ENCODE results near the gene NFIX. TPM values are rescaled to one million over a fixed set of nuclear protein-coding genes. Genes with fewer than 3 reads are reported as not detected.

Gene NFIX
- total RNA-seq, 6 experiments from 2014 or later = 20.3 to 40.0 (median 26.7) TPM

DNA sequence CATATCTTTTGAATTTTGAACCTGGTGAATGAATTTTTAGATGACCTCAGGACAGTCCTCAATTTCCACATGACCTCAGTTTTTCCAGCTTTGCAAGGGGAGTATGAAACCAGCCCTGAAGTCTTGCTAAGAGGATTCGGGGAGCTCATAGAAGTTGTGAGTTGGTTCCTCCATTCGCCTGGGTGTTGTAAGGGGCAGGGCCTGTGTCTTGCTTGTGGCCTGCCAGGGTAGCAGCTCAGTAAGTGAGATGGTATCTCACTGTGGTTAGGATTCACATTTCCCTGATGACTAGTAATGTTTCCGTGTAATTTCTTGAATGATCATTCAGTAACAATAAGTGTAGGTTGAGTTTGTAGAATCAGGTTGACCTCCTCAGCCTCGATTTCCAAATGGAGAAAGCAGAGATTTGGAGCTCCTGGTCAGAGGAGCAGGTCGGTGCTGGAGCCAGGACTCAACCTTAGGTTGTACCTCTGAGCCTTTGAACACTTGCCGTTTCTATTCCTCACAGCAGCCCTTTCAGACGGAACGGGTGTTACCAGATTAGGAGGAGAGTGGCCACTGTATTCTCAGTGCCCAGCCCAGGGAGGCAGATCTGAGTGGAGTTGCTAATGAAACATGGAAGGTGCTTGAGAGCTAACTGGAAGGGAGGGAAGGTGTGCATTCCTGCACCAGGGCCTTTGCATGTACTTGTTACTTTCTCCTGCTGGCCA is 137.4 kb downstream of the NFIX start:
- TF ChIP-seq, protein P1, sequence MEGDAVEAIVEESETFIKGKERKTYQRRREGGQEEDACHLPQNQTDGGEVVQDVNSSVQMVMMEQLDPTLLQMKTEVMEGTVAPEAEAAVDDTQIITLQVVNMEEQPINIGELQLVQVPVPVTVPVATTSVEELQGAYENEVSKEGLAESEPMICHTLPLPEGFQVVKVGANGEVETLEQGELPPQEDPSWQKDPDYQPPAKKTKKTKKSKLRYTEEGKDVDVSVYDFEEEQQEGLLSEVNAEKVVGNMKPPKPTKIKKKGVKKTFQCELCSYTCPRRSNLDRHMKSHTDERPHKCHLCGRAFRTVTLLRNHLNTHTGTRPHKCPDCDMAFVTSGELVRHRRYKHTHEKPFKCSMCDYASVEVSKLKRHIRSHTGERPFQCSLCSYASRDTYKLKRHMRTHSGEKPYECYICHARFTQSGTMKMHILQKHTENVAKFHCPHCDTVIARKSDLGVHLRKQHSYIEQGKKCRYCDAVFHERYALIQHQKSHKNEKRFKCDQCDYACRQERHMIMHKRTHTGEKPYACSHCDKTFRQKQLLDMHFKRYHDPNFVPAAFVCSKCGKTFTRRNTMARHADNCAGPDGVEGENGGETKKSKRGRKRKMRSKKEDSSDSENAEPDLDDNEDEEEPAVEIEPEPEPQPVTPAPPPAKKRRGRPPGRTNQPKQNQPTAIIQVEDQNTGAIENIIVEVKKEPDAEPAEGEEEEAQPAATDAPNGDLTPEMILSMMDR (IDR thresholded peaks at IDR 0.05) = no peak
- no peak for TF ChIP-seq POLR2A (IDR thresholded peaks at IDR 0.05)
- peaks cover 0 to 16% (median 8%) of the 10 kb centered on the region in 4 donors for H3K4me1 ChIP-seq
- WGBS (ENCODE audit: insufficient coverage, low coverage, low lambda C conversion rate, missing lambda C conversion rate) = 66% methylated on average over 7 of the region's 8 CpGs
- H3K9me3 ChIP-seq = no peaks in the 10 kb centered on the region
- H3K27ac ChIP-seq = no peak overlapping the region
- intact Hi-C loops (cut with DNase I) = no loop called here
- DNase-seq = no peak
- no peak for ATAC-seq
- H3K36me3 ChIP-seq = peaks cover 0 to 13% (median 2%) of the 10 kb centered on the region in 4 donors
- H3K4me3 ChIP-seq = no peak overlapping the region
- no peaks in the 10 kb centered on the region for H3K27me3 ChIP-seq

DNA sequence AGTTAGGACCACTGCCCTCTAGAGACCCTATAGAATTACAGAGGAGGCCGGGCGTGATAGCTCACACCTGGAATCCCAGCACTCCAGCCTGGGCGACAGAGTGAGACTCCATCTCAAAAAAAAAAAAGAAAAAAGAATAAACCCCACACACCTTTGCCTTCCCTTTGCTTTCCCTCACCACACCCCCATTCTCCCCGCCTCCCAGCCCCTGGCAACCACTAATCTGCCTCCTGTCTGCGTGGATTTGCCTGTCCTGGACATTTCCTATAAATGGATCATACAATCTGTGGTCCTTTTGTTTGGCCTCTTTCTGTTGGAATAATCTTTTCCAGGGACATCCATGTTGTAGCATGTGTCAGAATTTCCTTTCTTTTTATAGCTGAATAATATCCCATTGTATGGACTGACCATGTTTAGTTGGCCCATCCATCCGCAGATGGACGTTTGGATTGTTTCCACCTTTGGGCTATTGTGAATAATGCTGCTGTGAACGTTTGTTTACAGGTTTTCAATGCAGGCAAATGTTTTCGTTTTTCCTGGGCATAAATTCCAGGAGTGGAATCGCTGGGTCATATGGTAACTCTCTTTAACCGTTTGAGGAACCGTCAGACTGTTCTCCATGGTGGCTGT is 138.1 kb downstream of the NFIX start:
- Histone ChIP-seq H3K4me3 (no peak overlapping the region), H3K4me1 (peaks cover 0 to 10% (median 4%) of the 10 kb centered on the region in 4 donors), H3K27ac (no peak overlapping the region), H3K36me3 (peaks cover 0 to 18% (median 4%) of the 10 kb centered on the region in 4 donors), H3K9me3 (no peaks in the 10 kb centered on the region), H3K27me3 (no peaks in the 10 kb centered on the region)
- DNase-seq = no peak
- WGBS (ENCODE audit: insufficient coverage, low coverage, low lambda C conversion rate, missing lambda C conversion rate) = 75% methylated on average over 8 of the region's 12 CpGs
- no peak for TF ChIP-seq POLR2A (IDR thresholded peaks at IDR 0.05)
- TF ChIP-seq, protein P1 (IDR thresholded peaks at IDR 0.05) = no peak
- no peak for ATAC-seq
- intact Hi-C loops (cut with DNase I) = no loop called here

DNA sequence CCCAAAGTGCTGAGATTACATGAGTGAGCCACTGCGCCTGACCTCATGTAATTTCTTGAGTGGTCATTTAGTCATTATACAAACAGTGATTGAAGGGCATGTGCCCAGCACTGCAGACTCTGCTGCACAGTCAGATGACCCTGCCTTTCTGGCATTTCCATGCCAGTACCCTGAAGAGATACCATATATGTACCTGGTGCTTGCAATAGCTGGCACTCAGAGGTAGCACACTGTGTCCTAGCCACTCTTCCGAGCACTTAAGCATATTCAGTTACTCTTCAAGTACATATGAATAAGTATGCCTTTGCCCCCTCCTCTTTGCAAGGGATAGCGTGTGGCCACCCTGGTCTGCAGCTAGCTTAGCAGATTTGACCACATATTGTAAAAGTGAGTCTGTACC is 139.4 kb downstream of the NFIX start:
- 100% methylated on average over 3 of the region's 3 CpGs for WGBS (ENCODE audit: insufficient coverage, low coverage, low lambda C conversion rate, missing lambda C conversion rate)
- DNase-seq (no peak), ATAC-seq (no peak)
- Histone ChIP-seq H3K27ac (no peak overlapping the region), H3K4me1 (no peaks in the 10 kb centered on the region), H3K4me3 (no peak overlapping the region), H3K9me3 (no peaks in the 10 kb centered on the region), H3K36me3 (peaks cover 0 to 22% (median 5%) of the 10 kb centered on the region in 4 donors), H3K27me3 (no peaks in the 10 kb centered on the region)
- intact Hi-C loops (cut with DNase I) = no loop called here
- TF ChIP-seq, protein P1 (IDR thresholded peaks at IDR 0.05) = no peak
- no peak for TF ChIP-seq POLR2A (IDR thresholded peaks at IDR 0.05)

DNA sequence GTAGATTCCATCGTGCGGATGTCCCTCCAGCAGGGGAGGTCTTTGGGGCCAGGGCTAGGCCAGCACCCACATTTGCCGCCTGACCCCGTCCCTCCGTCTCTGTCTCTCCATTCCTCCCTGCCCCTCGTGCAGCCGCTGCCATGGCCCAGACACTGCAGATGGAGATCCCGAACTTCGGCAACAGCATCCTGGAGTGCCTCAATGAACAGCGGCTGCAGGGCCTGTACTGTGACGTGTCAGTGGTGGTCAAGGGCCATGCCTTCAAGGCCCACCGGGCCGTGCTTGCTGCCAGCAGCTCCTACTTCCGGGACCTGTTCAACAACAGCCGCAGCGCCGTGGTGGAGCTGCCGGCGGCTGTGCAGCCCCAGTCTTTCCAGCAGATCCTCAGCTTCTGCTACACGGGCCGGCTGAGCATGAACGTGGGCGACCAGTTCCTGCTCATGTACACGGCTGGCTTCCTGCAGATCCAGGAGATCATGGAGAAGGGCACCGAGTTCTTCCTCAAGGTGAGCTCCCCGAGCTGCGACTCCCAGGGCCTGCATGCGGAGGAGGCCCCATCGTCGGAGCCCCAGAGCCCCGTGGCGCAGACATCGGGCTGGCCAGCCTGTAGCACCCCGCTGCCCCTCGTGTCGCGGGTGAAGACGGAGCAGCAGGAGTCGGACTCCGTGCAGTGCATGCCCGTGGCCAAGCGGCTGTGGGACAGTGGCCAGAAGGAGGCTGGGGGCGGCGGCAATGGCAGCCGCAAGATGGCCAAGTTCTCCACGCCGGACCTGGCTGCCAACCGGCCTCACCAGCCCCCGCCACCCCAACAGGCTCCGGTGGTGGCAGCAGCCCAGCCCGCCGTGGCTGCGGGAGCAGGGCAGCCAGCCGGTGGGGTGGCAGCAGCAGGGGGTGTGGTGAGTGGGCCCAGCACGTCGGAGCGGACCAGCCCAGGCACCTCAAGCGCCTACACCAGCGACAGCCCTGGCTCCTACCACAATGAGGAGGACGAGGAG is 140.1 kb downstream of the NFIX start:
- intact Hi-C loops (cut with DNase I) = no loop called here
- TF ChIP-seq, protein P1 (IDR thresholded peaks at IDR 0.05) = no peak
- TF ChIP-seq POLR2A (IDR thresholded peaks at IDR 0.05) = no peak
- Histone ChIP-seq H3K4me1 (no peaks in the 10 kb centered on the region), H3K27me3 (no peaks in the 10 kb centered on the region), H3K36me3 (peaks cover 0 to 22% (median 5%) of the 10 kb centered on the region in 4 donors), H3K4me3 (no peak overlapping the region), H3K27ac (no peak overlapping the region), H3K9me3 (no peaks in the 10 kb centered on the region)
- WGBS (ENCODE audit: insufficient coverage, low coverage, low lambda C conversion rate, missing lambda C conversion rate) = no CpG with 5 or more reads among the region's 60 CpGs
- DNase-seq (no peak), ATAC-seq (no peak)
